IgD-negative memory B cell (primary cell): ENCODE data around the gene ALDH9A1. TPM values are rescaled to one million over a fixed set of nuclear protein-coding genes. Genes with fewer than 3 reads are reported as not detected.
"Not testable (repeated sequence)": the region's sequence is repeated elsewhere in the genome, so short reads cannot be mapped to it uniquely, and the experiment has no call there.

Experiments
- H3K27ac Mint-ChIP-seq, 3 donors: one replicate each; pipeline ENCODE4 v1.8.0; 2020 to 2022; ENCODE audit warnings: mild to moderate bottlenecking in 3 of 3, mixed read lengths in 3 of 3, moderate library complexity in 1 of 3
- H3K27me3 Mint-ChIP-seq: one replicate; pipeline ENCODE4 v1.8.0; 2021; ENCODE audit warnings: mixed read lengths
- H3K36me3 Mint-ChIP-seq: one replicate; pipeline ENCODE4 v1.8.0; 2020; ENCODE audit warnings: mild to moderate bottlenecking, mixed read lengths
- H3K4me1 Mint-ChIP-seq, 3 donors: one replicate each; pipeline ENCODE4 v1.8.0; 2020 to 2022; ENCODE audit warnings: mixed read lengths in 3 of 3, mild to moderate bottlenecking in 1 of 3
- H3K4me3 Mint-ChIP-seq, 4 donors: one replicate each; pipeline ENCODE4 v1.8.0; 2020 to 2022; ENCODE audit warnings: mild to moderate bottlenecking in 4 of 4, mixed read lengths in 4 of 4, moderate library complexity in 3 of 4
- H3K9me3 Mint-ChIP-seq, 3 donors: one replicate each; pipeline ENCODE4 v1.8.0; 2020 to 2021; ENCODE audit warnings: mixed read lengths in 3 of 3, mild to moderate bottlenecking in 1 of 3
- polyA plus RNA-seq: library from polyadenylated mRNA; unstranded; fragments of 300-500 nt; fragmentation: Illumina TruSeq; gene quantifications from one replicate; pipeline ENCODE4 v1.2.3, GENCODE V29; 2021

The ALDH9A1 gene
- polyA plus RNA-seq: 92.4 TPM

- peaks cover 1% of the 10 kb centered on the region for H3K36me3 Mint-ChIP-seq
- H3K27me3 Mint-ChIP-seq: no peaks in the 10 kb centered on the region
- peak within 1 kb of the TSS; percentile 83 to 98 (median 97) for H3K27ac Mint-ChIP-seq
- H3K9me3 Mint-ChIP-seq: no peaks in the 10 kb centered on the region
- peaks cover 16 to 24% (median 21%) of the 10 kb centered on the region in 3 donors for H3K4me1 Mint-ChIP-seq
- H3K4me3 Mint-ChIP-seq: peak within 1 kb of the TSS; percentile 91 to 100 (median 98)
These were observed at the start of gene ALDH9A1 for GRCh38 chr1:165697881-165698760. Gene ALDH9A1, minus strand, starts transcription at chr1:165698562. Its CDS starts 4 bp downstream, at chr1:165698558.

DNA sequence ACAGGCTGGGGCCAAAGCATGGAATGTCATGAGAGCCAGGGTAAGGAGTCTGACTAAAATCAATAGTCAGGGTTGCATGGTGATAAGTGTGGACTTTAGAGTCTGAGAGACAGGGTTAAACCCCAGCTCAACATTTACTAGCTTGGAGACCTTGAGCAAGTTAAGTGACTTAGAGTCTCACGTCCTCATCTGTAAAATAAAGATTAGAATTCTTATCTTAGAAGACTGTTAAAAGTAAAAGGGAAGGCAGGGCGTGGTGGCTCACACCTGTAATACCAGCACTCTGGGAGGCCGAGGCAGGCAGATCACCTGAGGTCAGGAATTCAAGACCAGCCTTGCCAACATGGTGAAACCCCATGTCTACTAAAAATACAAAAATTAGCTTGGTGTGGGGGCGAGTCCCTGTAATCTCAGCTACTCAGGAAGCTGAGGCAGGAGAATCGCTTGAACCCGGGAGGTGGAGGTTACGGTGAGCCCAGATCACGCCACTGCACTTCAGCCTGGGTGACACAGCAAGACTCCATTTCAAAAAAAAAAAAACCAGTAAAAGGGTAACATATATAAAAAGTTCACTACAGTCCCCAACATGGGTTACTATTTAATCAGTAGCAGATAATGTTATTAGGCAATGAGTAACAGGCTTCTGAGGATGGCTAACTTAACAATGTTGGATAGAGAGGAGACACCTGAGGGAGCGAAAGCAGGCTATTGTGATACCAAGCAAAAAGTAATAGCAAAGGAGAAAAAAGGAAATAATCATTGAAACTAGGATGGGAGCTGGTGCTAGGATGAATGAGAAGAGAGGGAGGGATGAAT lies 49.5 kb upstream of the ALDH9A1 start:
- peaks cover 6% of the 10 kb centered on the region for H3K36me3 Mint-ChIP-seq
- no peak overlapping the region for H3K27ac Mint-ChIP-seq
- H3K4me3 Mint-ChIP-seq: no peak overlapping the region
- H3K9me3 Mint-ChIP-seq: no peaks in the 10 kb centered on the region
- H3K4me1 Mint-ChIP-seq: peaks cover 3 to 4% (median 3%) of the 10 kb centered on the region in 3 donors
- no peaks in the 10 kb centered on the region for H3K27me3 Mint-ChIP-seq

DNA sequence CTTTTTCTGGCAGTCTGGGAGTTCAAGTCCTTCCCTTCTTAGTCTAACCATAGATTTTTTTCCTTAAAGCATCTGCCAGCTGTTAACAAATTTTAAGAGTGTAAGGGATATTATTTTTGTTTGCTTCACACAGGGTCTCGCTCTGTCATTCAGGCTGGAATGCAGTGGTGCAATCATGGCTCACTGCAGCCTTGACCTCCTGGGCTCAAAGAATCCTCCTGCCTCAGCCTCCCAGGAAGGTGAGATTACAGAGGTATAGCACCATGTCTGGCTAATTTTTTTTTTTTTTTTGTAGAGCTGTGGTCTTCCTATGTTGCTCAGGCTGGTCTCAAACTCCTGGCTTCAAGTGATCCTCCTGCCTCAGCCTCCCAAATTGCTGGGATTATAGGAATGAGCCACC lies 46.6 kb upstream of the ALDH9A1 start:
- H3K4me3 Mint-ChIP-seq, H3K4me1 Mint-ChIP-seq, H3K27me3 Mint-ChIP-seq, H3K27ac Mint-ChIP-seq, H3K9me3 Mint-ChIP-seq: not testable (repeated sequence)
- H3K36me3 Mint-ChIP-seq: peaks cover 18% of the 10 kb centered on the region

GRCh38 chr1:165742194-165742593 lies 43.8 kb upstream of the ALDH9A1 start:
- Mint-ChIP-seq H3K4me1 (peaks cover 14 to 20% (median 17%) of the 10 kb centered on the region in 3 donors), H3K27me3 (no peaks in the 10 kb centered on the region), H3K27ac (no peak overlapping the region), H3K9me3 (no peaks in the 10 kb centered on the region), H3K36me3 (peaks cover 18% of the 10 kb centered on the region), H3K4me3 (no peak overlapping the region)

- Mint-ChIP-seq H3K27me3 (no peaks in the 10 kb centered on the region), H3K36me3 (peaks cover 22% of the 10 kb centered on the region), H3K4me1 (peaks cover 17 to 23% (median 18%) of the 10 kb centered on the region in 3 donors), H3K27ac (no peak overlapping the region), H3K9me3 (no peaks in the 10 kb centered on the region), H3K4me3 (peak overlapping the region in 2 of 4 donors; percentile 35 to 56)
These were observed 40.4 kb upstream of the ALDH9A1 start for GRCh38 chr1:165738794-165739193.

GRCh38 chr1:165737196-165737595 lies 38.8 kb upstream of the ALDH9A1 start:
- Mint-ChIP-seq H3K4me3 (peak overlapping the region in 2 of 4 donors; percentile 14 to 86), H3K36me3 (peaks cover 19% of the 10 kb centered on the region), H3K4me1 (peaks cover 17 to 23% (median 18%) of the 10 kb centered on the region in 3 donors), H3K27ac (peak overlapping the region in 1 of 3 donors; percentile 20), H3K27me3 (no peaks in the 10 kb centered on the region), H3K9me3 (no peaks in the 10 kb centered on the region)

DNA sequence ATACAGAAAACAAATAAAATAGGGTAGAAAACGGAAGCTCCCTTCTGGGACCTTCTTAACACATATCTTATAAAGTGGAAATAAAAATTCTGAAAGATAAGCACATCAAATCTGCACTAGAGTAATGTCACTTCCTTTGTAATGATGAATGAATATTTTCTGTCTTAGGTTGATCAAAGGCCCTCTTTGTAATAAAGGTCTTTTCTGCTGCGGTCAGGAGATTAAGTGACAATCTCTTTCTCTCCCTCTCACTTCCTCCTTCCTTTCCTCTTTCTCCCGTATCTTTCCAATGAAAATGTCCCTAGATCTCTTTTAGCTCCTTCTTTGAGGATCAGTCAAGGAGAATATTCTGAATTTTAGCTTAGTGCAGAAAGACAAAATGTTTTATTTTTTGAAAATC lies 36.5 kb upstream of the ALDH9A1 start:
- H3K4me3 Mint-ChIP-seq: no peak overlapping the region
- H3K27ac Mint-ChIP-seq: no peak overlapping the region
- no peaks in the 10 kb centered on the region for H3K27me3 Mint-ChIP-seq
- no peaks in the 10 kb centered on the region for H3K9me3 Mint-ChIP-seq
- peaks cover 17 to 18% (median 17%) of the 10 kb centered on the region in 3 donors for H3K4me1 Mint-ChIP-seq
- peaks cover 6% of the 10 kb centered on the region for H3K36me3 Mint-ChIP-seq

- Mint-ChIP-seq H3K36me3 (peaks cover 4% of the 10 kb centered on the region), H3K9me3 (no peaks in the 10 kb centered on the region), H3K27ac (no peak overlapping the region), H3K27me3 (no peaks in the 10 kb centered on the region), H3K4me1 (no peaks in the 10 kb centered on the region), H3K4me3 (no peak overlapping the region)
These were observed 28.5 kb upstream of the ALDH9A1 start for GRCh38 chr1:165726841-165727240.

- no peak overlapping the region for H3K27ac Mint-ChIP-seq
- H3K4me3 Mint-ChIP-seq: no peak overlapping the region
- H3K9me3 Mint-ChIP-seq: no peaks in the 10 kb centered on the region
- H3K27me3 Mint-ChIP-seq: no peaks in the 10 kb centered on the region
- H3K36me3 Mint-ChIP-seq: peaks cover 4% of the 10 kb centered on the region
- no peaks in the 10 kb centered on the region for H3K4me1 Mint-ChIP-seq
These were observed 27.8 kb upstream of the ALDH9A1 start for GRCh38 chr1:165726169-165726568.

DNA sequence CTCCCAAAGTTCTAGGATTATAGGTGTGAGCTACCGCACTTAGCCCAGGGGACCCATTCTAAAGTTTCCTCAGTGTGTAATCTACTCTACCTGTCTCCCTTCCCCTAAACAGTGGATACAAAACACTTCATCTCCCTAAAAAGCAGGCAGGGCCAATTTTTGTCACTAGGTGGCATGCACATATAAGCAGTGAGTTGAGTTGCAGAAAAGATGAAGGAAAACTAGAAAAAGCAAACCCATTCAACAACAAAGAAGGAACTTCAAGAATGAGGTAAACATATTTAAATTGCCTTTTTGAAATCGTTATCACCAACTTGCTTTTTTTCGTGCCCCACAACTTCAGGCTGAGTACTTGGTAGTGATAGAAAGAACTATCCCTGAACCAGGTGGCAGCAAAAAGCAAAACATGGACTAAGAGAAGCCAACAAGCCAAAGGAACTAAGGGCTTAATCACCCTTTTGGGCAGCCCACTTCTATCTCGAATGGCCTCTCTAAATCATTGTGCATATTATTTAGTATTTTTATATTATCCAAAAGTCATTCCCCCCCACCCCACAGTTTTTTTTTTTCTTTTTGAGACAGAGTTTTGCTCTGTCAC lies 19.7 kb upstream of the ALDH9A1 start:
- H3K27me3 Mint-ChIP-seq: peaks cover 2% of the 10 kb centered on the region
- no peak overlapping the region for H3K27ac Mint-ChIP-seq
- H3K4me1 Mint-ChIP-seq: peaks cover 0 to 2% (median 0%) of the 10 kb centered on the region in 3 donors
- no peaks in the 10 kb centered on the region for H3K36me3 Mint-ChIP-seq
- peaks cover 0 to 4% (median 0%) of the 10 kb centered on the region in 3 donors for H3K9me3 Mint-ChIP-seq
- no peak overlapping the region for H3K4me3 Mint-ChIP-seq

DNA sequence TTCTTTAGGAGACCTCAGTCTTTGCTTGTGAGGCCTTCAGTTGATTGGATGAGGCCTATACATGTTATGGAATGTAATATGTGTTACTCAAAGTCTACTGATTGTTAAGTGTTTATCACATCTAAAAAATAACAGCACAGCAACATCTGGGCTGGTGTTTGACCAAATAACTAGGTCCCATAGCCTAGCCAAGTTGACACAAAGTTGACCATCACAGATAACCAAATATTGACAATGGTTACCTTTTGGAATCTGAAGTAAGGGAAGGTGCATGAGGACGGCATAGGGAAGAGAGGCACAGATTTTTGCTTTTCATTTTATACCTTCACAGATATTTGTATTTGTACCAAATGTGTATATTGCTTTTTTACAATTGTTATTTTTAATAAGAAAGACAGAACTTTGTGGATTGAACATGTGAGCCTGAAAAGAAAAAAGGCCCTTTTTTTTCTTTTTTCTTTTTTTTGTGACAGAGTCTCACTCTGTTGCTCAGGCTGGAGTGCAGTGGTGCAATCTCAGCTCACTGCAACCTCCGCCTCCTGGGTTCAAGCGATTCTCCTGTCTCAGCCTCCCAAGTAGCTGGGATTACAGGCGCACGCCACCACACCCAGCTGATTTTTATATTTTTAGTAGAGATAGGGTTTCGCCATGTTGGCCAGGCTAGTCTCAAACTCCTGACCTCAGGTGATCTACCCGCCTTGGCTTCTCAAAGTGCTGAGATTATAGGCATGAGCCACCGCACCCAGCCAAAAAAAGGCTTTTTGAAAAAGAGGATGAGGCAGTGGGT lies 18.1 kb upstream of the ALDH9A1 start:
- H3K4me3 Mint-ChIP-seq, H3K4me1 Mint-ChIP-seq, H3K9me3 Mint-ChIP-seq, H3K36me3 Mint-ChIP-seq, H3K27me3 Mint-ChIP-seq: not testable (repeated sequence)
- peak overlapping the region in 1 of 3 donors; percentile 53 for H3K27ac Mint-ChIP-seq

DNA sequence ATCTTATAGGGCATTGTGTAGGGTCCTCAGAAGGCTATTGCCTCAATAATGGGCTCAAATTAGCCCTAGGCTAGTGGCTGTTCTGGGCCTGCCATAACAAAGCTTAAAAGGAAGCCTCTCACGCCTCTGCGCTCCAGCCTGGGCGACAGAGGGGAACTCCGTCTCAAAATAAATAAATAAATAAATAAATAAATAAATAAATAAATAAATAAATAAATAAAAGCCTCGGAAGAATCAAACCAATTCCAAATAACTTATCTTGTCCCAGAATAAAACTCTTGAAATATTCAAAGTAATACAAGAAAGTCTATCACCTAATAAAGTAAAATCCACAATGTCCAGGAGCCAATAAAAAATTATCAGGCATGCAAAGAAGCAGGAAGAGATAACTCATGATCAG lies 14.4 kb upstream of the ALDH9A1 start:
- Mint-ChIP-seq H3K4me3 (no peak overlapping the region), H3K36me3 (no peaks in the 10 kb centered on the region), H3K27ac (no peak overlapping the region), H3K9me3 (peaks cover 0 to 7% (median 0%) of the 10 kb centered on the region in 3 donors), H3K27me3 (peaks cover 11% of the 10 kb centered on the region), H3K4me1 (no peaks in the 10 kb centered on the region)

DNA sequence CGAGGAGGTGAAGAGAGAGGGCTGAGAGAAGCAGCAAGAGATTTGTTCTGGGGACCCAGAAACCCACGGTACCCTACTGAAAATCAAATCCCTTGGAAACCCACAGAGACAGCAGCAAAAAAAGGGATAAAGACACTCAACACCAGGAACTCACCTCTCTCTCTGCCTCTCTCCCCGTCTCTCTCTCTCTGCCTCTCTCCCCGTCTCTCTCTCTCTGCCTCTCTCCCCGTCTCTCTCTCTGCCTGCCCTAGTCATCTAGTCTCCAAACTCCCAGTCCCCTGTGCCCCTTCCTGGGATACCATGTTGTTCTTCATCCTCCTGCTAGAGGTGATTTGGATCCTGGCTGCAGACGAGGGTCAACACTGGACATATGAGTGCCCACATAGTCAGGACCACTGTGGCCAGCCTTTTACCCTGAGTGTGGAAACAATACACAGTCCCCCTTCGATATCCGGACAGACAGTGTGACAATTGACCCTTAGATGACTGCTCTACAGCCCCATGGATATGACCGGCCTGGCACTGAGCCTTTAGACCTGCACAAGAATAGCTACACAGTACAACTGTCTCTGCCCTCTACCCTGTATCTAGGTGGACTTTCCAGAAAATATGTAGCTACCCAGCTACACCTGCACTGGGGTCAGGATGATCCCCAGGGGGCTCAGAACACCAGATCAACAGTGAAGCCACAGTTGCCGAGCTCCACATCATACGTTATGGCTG lies 9.8 kb upstream of the ALDH9A1 start:
- Mint-ChIP-seq H3K27ac (no peak overlapping the region), H3K27me3 (peaks cover 18% of the 10 kb centered on the region), H3K4me1 (no peaks in the 10 kb centered on the region), H3K4me3 (no peak overlapping the region), H3K36me3 (no peaks in the 10 kb centered on the region), H3K9me3 (peaks cover 0 to 4% (median 0%) of the 10 kb centered on the region in 3 donors)

- Mint-ChIP-seq H3K4me1 (peaks cover 0 to 6% (median 0%) of the 10 kb centered on the region in 3 donors), H3K9me3 (no peaks in the 10 kb centered on the region), H3K36me3 (no peaks in the 10 kb centered on the region), H3K4me3 (no peak overlapping the region), H3K27me3 (peaks cover 16% of the 10 kb centered on the region), H3K27ac (no peak overlapping the region)
These were observed 5.3 kb upstream of the ALDH9A1 start for GRCh38 chr1:165703648-165704047.
